Measurements from ENCODE around the gene FAM89B.
A peak's percentile ranks its signal among the peaks of the same experiment; 100 is the strongest.

DNA sequence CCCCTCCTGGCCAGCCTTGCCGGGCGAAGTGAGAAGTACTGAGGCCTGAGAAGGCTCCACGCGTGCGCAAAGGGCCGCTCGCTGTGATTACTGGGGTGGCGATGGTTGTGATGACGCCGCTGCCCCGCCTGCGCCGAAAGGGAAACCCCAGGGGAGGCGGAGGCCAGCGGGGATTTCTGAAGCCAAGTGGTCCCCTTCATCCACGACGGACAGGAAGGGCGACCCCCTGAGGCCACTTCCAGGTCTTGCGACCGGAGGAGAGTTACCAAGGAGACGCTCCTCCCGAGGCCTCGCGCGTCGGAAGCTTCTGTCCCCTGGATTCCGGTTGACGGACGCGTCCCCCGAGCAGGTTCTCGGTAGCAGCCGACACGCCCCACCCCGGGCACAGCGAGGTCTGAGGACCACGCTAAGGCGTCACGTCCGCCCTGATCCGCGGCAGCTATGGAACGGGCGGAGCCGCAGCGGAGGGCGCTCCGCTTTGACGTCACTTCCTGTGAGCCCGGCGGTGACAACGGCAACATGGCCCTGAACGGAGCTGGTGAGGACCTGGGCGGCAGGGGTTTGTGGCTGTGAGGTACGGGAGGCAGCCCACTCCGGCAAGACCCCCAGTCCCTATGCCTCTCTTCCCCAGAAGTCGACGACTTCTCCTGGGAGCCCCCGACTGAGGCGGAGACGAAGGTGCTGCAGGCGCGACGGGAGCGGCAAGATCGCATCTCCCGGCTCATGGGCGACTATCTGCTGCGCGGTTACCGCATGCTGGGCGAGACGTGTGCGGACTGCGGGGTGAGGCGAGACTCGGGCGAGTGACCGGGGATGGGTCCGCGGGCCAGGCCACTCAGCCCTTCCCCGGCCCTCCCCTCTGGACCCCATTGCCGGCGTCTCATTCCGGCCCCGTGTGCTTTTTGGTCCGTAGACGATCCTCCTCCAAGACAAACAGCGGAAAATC, 2.1 kb upstream of the FAM89B start, which contains the start of gene ZNRD2:
- TF ChIP-seq, protein P1, sequence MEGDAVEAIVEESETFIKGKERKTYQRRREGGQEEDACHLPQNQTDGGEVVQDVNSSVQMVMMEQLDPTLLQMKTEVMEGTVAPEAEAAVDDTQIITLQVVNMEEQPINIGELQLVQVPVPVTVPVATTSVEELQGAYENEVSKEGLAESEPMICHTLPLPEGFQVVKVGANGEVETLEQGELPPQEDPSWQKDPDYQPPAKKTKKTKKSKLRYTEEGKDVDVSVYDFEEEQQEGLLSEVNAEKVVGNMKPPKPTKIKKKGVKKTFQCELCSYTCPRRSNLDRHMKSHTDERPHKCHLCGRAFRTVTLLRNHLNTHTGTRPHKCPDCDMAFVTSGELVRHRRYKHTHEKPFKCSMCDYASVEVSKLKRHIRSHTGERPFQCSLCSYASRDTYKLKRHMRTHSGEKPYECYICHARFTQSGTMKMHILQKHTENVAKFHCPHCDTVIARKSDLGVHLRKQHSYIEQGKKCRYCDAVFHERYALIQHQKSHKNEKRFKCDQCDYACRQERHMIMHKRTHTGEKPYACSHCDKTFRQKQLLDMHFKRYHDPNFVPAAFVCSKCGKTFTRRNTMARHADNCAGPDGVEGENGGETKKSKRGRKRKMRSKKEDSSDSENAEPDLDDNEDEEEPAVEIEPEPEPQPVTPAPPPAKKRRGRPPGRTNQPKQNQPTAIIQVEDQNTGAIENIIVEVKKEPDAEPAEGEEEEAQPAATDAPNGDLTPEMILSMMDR (IDR thresholded peaks at IDR 0.05; ENCODE audit: low read depth, low read length) = peak; percentile 35
- TF ChIP-seq, protein P2, sequence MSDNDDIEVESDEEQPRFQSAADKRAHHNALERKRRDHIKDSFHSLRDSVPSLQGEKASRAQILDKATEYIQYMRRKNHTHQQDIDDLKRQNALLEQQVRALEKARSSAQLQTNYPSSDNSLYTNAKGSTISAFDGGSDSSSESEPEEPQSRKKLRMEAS (IDR thresholded peaks at IDR 0.05; ENCODE audit: low read depth, low read length) = peak; percentile 17; the same call in 1 of the 2 replicates
- peak; percentile 85 for TF ChIP-seq POLR2A (IDR thresholded peaks at IDR 0.05; ENCODE audit: extremely low read depth, insufficient read length)
- peak; percentile 74 for TF ChIP-seq MYC (IDR thresholded peaks at IDR 0.05; ENCODE audit: low read depth, low read length)

Data from NB4 (cell line).